GM04504 (cell line): ENCODE data around the gene VIL1.

ENCODE experiments used
- DNase-seq: peaks from one replicate; pipeline ENCODE4 v3.0.0-alpha.2; 2012; ENCODE audit warnings: low read depth

The VIL1 gene

GRCh38 chr2:218438596-218438995 lies 19.7 kb downstream of the VIL1 start:
- DNase-seq: no peak

DNA sequence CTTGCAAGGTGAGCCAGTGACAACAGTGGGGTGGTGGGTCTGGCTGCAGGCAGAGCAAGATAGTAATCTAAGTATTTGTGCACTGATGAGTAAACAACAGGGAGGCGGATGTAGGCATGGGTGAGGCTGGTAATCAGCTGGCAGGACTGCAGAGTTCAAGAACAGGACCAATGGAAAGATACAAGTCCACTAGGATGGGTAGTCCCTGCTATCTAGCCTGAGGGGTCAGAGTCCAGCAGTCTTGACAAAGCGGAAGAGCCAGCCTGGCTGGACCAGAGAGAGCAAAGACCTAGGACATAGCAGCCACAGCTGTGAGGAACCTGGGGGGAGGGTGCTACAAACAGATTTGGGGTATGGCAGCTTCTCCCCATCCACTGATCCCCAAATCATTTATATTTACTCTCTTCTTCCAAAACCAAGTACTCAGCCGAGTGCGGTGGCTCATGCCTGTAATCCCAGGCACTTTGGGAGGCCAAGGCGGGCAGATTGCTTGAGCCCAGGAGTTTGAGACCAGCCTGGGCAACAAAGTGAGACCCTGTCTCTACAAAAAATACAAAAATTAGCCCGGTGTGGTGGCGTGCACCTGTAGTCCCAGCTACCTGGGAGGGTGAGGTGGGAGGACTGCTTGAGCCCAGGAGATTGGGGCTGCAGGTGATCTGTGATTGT lies 25.9 kb downstream of the VIL1 start:
- DNase-seq: no peak

DNA sequence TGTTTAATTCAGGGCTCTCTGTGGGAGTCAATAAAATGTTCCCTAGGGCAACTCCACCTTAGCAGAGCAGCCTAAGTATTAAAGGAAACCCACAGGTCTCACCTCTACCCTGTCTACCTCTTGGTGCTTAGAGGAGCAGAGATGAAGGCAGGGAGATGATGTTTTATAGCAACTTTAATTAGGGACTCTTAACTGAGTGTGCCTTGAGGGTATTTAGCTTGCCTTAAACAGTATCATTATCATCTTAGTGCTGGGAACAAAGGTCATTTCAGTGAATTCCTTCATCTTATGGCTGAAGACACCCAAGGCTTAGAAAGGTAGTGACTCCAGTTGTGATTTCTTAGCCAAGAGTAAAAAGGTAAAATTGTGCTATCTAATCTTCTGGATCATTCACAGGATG lies 26.7 kb downstream of the VIL1 start:
- no peak for DNase-seq

DNA sequence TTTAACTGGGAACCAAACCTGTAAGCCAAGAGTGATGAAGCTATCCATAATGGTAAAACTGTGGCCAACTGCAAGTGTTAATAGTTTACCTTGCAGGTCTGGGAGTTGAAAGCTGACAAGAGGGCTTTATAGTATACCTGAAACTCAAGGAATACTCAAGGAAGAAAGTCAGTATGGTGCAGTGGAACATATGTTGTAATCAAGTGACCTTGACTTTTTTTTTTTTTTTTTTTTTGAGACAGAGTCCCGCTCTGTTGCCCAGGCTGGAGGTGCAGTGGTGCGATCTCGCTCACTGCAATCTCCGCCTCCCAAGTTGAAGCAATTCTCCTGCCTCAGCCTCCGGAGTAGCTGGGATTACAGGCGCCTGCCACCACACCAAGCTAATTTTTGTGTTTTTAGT lies 27.6 kb downstream of the VIL1 start:
- no peak for DNase-seq

DNA sequence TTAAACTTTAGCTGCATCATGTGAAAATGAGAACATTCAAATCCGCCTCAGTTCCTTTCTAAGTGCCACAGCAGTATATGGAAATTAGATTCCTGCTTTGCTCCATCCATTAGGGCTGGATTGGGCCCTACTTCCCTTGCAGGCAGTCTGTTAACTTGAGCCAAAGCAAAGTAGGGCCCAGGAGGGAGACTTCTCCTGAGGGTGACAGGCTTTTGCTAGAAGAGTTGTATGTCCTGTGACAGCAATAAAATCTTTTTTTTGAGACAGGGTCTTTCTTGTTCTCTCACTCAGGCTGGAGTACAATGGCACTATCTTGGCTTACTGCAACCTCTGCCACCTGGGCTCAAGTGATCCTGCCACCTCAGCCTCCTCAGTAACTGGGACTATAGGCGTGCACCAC lies 28.1 kb downstream of the VIL1 start:
- DNase-seq: no peak

DNA sequence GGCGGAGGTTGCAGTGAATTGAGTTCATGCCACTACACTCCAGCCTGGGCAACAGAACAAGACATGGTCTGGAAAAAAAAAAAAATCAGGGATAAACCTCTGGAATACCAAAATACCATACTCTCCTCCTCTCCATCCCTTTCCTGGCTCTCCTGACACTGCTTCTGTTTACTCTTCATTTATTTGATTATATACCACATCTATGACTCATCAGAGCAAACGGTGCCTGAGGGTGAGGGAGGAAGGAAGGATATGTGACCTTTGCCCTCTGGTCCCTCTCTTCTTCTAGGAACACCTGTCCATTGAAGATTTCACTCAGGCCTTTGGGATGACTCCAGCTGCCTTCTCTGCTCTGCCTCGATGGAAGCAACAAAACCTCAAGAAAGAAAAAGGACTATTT lies 30.0 kb downstream of the VIL1 start:
- DNase-seq: no peak

- no peak for DNase-seq
Measured at GRCh38 chr2:218452079-218452478, 33.2 kb downstream of the VIL1 start.

GRCh38 chr2:218456849-218457248 lies 37.9 kb downstream of the VIL1 start:
- DNase-seq: no peak

DNA sequence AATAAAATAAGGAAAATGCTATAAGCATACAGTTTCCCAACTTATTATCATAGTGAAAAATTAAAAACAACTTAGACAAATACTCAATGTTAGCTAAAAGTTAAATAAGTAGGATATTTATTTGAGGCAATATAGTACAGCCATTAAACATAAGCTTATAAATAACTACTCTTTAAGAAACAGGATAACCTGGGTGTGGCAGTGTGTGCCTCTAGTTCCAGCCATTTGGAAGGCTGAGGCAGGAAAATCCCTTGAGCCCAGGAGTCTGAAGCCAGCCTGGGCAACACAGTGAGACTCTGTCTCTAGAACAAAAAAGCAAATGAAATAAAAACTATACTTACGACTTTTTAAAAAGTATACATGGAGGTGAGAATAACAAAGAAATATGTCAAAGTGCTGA lies 39.7 kb downstream of the VIL1 start:
- no peak for DNase-seq

- DNase-seq: peak; percentile 10
Measured at GRCh38 chr2:218465987-218466633, 47.2 kb downstream of the VIL1 start.

DNA sequence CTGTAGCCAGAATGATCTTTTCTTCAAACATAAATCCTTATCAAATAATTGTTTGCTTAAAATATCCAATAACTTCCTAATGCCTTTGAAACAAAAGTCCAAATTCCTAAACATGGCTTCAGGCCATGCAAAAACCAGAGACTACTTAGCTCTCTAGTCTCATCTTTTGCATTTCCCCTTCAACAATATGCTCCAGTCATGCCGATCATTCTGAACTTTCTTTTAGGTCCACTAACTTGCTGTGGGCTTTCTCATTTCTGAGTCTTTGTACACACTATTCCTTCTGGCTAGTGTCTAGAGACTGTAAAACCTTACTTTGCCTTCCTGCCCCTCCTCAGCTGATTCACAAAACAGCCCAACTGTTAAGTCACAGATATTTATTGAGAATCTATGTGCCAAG lies 51.5 kb downstream of the VIL1 start:
- DNase-seq: no peak

DNA sequence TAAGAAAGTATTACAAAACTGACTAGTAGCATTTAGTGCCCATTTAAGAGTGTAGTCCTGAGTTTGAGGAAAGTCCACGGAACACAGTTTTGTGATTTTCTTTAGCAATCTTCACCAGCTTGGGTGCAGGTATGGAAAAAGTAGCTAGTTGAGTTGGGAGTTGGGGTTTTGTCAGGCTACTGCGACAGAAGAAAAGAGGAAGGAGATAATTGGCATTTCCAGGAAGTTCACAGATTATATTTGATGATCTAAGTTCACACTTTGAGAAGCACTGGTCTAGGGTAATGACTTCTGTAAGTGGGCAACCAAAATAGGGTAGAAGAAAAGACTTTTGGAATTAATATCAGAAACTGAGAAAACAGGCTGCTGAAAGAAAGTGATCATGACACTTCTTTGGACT lies 52.1 kb downstream of the VIL1 start:
- no peak for DNase-seq

GRCh38 chr2:218471982-218472381 lies 53.1 kb downstream of the VIL1 start:
- DNase-seq: no peak

GRCh38 chr2:218472988-218473387 lies 54.1 kb downstream of the VIL1 start:
- no peak for DNase-seq

GRCh38 chr2:218474527-218474926 lies 55.6 kb downstream of the VIL1 start:
- no peak for DNase-seq

- DNase-seq: peak; percentile 30
Measured at GRCh38 chr2:218476676-218477075, 57.8 kb downstream of the VIL1 start.

DNA sequence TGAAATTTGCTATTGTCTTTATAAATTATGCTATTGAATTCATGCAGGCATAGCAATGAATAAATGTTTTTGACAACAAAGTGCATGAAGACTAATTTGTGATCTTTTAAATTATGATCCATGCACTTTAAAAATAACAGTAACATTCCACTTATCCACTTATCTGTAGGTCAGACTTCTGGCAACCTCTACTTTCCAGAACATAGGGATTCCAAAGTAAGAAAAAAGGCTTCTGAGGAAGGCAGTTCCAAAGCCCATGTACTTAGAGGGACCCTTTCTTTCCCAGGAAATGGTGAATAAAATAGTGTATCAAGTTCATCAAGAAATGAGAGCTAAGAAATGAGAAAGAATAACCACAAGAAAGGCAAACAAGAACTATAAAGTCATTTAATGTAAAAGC lies 58.3 kb downstream of the VIL1 start:
- DNase-seq: no peak

- DNase-seq: no peak
Measured at GRCh38 chr2:218478544-218478943, 59.6 kb downstream of the VIL1 start.

DNA sequence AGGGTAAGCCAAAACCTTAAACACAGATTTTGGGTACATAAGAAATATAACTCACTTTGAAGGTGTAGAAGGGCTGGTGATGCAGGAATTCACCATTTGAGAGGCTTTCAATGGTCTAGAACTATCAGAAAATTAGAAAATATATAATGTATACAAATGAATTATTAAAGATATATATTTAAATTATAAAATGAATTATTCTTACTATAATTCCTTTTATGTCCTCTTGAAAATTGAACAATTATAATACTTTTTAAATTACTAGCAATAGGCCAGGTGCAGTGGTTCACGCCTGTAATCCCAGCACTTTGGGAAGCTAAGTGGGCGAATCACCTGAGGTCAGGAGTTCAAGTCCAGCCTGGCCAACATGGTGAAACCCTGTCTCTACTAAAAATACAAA lies 60.7 kb downstream of the VIL1 start:
- DNase-seq: no peak

- DNase-seq: no peak
Measured at GRCh38 chr2:218482651-218483050, 63.7 kb downstream of the VIL1 start.

GRCh38 chr2:218485986-218486667 lies 67.2 kb downstream of the VIL1 start:
- DNase-seq: no peak

DNA sequence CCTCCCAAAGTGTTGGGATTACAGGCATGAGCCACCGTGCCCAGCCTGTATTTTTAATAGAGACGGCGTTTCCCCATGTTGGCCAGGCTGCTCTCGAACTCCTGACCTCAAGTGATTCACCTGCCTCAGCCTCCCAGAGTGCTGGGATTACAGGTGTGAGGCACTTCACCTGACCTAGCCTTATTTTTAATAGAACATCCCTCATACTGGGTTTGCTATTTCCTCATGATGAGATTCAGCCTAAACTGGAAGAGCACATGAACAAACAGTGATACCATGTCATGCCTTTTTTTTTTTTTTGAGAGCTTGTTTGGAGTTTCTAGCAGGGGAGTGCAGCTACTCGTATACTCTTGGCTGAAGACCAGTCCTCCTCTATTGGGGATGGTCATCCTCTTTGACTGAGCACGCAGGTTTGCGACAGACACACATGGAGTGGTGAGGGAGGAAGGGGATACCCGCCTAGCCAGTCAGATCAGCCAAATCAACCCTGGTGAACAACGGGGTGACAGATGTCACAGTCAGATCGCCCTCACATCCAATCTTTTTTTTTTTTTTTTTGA lies 81.7 kb downstream of the VIL1 start:
- DNase-seq: no peak

- peak; percentile 19 for DNase-seq
Measured at GRCh38 chr2:218501665-218502064, 82.7 kb downstream of the VIL1 start.
